ENCODE data around the gene SELENOK. TPM values are rescaled to one million over a fixed set of nuclear protein-coding genes. Genes with fewer than 3 reads are reported as not detected.
A peak's percentile ranks its signal among the peaks of the same experiment; 100 is the strongest.

Gene SELENOK
- total RNA-seq, 1 experiment from 2014 or later: 21.9 TPM

- no peak for TF ChIP-seq EZH2 (IDR thresholded peaks at IDR 0.05; ENCODE audit: low read depth)
- peak; percentile 41 for TF ChIP-seq CTCF (conservative IDR thresholded peaks at IDR 0.05)
These were observed 29.6 kb upstream of the SELENOK start for GRCh38 chr3:53921296-53921695.

DNA sequence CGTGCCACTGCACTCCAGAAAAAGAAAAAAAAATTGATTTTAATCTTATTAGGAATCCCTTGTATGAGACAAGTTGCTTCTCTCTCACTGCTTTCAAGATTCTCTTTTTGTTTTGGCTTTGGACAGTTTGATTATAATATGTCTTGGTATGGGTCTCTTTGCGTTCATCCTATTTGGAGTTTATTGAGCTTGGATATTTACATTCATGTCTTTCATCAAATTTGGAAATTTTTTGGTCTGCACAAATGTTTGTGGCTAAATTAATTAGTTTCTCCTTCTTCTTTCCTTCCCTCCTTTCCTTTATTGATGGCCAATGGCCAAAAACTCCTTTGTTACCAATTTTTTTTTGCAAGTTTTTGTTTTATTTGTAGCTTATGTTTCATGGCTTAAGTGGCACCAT is 28.1 kb upstream of the SELENOK start:
- intact Hi-C loops (cut with micrococcal nuclease; ENCODE audit: unreplicated experiment): no loop called here
- H3K36me3 ChIP-seq (ENCODE audit: low read depth): no peaks in the 10 kb centered on the region
- H3K9me2 ChIP-seq (ENCODE audit: insufficient read depth): no peaks in the 10 kb centered on the region
- DNase-seq: no peak
- TF ChIP-seq CTCF (conservative IDR thresholded peaks at IDR 0.05) (no peak), EZH2 (IDR thresholded peaks at IDR 0.05; ENCODE audit: low read depth) (no peak)
- H3K4me1 ChIP-seq (replicated peaks; ENCODE audit: insufficient read depth): no peaks in the 10 kb centered on the region
- peaks cover 27% of the 10 kb centered on the region for H3K27me3 ChIP-seq (ENCODE audit: insufficient read depth, low read depth)
- H2AFZ ChIP-seq: no peak overlapping the region
- H3F3A ChIP-seq (ENCODE audit: insufficient read depth, low read depth): no peaks in the 10 kb centered on the region
- ChIA-PET POLR2A (ENCODE audit: unreplicated experiment) (no interaction called here), CTCF (interaction anchor here (0.6 kb wide), 1 partner anchor 1491 kb away, joined by 3 read pairs; no protein-coding TSS in a partner anchor)
- no peaks in the 10 kb centered on the region for H3K79me2 ChIP-seq (ENCODE audit: low read depth)
- H4K20me1 ChIP-seq (ENCODE audit: insufficient read depth): no peaks in the 10 kb centered on the region
- H3K4me3 ChIP-seq: no peak overlapping the region
- BruUV-seq (replicated peaks): no TSS peak
- H3K4me2 ChIP-seq: no peak overlapping the region
- H3K9me3 ChIP-seq (ENCODE audit: insufficient read depth, low read depth): no peaks in the 10 kb centered on the region
- H3K27ac ChIP-seq: no peak overlapping the region

More at GRCh38 chr3:53921296-53921695, 29.6 kb upstream of the SELENOK start:
- no peak overlapping the region for H3K27ac ChIP-seq
- no peaks in the 10 kb centered on the region for H3K9me3 ChIP-seq (ENCODE audit: insufficient read depth, low read depth)
- ChIA-PET CTCF (no interaction called here), POLR2A (ENCODE audit: unreplicated experiment) (no interaction called here)
- no peaks in the 10 kb centered on the region for H4K20me1 ChIP-seq (ENCODE audit: insufficient read depth)
- H3F3A ChIP-seq (ENCODE audit: insufficient read depth, low read depth): no peaks in the 10 kb centered on the region
- H3K79me2 ChIP-seq (ENCODE audit: low read depth): no peaks in the 10 kb centered on the region
- DNase-seq: no peak
- H3K4me1 ChIP-seq (replicated peaks; ENCODE audit: insufficient read depth): no peaks in the 10 kb centered on the region
- H2AFZ ChIP-seq: no peak overlapping the region
- no TSS peak for BruUV-seq (replicated peaks)
- H3K27me3 ChIP-seq (ENCODE audit: insufficient read depth, low read depth): peaks cover 22% of the 10 kb centered on the region
- no peaks in the 10 kb centered on the region for H3K9me2 ChIP-seq (ENCODE audit: insufficient read depth)
- no peaks in the 10 kb centered on the region for H3K36me3 ChIP-seq (ENCODE audit: low read depth)
- no peak overlapping the region for H3K4me3 ChIP-seq
- intact Hi-C loops (cut with micrococcal nuclease; ENCODE audit: unreplicated experiment): no loop called here
- H3K4me2 ChIP-seq: no peak overlapping the region

- H3K27me3 ChIP-seq (ENCODE audit: insufficient read depth, low read depth): peaks cover 22% of the 10 kb centered on the region
- no peak overlapping the region for H3K27ac ChIP-seq
- H3K9me2 ChIP-seq (ENCODE audit: insufficient read depth): no peaks in the 10 kb centered on the region
- DNase-seq: no peak
- no peaks in the 10 kb centered on the region for H3K4me1 ChIP-seq (replicated peaks; ENCODE audit: insufficient read depth)
- H3K4me3 ChIP-seq: no peak overlapping the region
- no peaks in the 10 kb centered on the region for H4K20me1 ChIP-seq (ENCODE audit: insufficient read depth)
- no peaks in the 10 kb centered on the region for H3K79me2 ChIP-seq (ENCODE audit: low read depth)
- CTCF ChIA-PET: no interaction called here
- no peak for TF ChIP-seq EZH2 (IDR thresholded peaks at IDR 0.05; ENCODE audit: low read depth)
- no peak for TF ChIP-seq CTCF (conservative IDR thresholded peaks at IDR 0.05)
- POLR2A ChIA-PET (ENCODE audit: unreplicated experiment): interaction anchor here (0.7 kb wide), 1 partner anchor 138 kb away, joined by 5 read pairs; no protein-coding TSS in a partner anchor
- BruUV-seq (replicated peaks): no TSS peak
- no peak overlapping the region for H2AFZ ChIP-seq
- no peaks in the 10 kb centered on the region for H3K36me3 ChIP-seq (ENCODE audit: low read depth)
- H3F3A ChIP-seq (ENCODE audit: insufficient read depth, low read depth): no peaks in the 10 kb centered on the region
- H3K4me2 ChIP-seq: no peak overlapping the region
- H3K9me3 ChIP-seq (ENCODE audit: insufficient read depth, low read depth): no peaks in the 10 kb centered on the region
- intact Hi-C loops (cut with micrococcal nuclease; ENCODE audit: unreplicated experiment): no loop called here
These were observed 21.7 kb upstream of the SELENOK start for GRCh38 chr3:53913401-53913800.
